Measurements from ENCODE around the gene SH3BGRL2.
A peak's percentile ranks its signal among the peaks of the same experiment; 100 is the strongest.

SH3BGRL2 gene

DNA sequence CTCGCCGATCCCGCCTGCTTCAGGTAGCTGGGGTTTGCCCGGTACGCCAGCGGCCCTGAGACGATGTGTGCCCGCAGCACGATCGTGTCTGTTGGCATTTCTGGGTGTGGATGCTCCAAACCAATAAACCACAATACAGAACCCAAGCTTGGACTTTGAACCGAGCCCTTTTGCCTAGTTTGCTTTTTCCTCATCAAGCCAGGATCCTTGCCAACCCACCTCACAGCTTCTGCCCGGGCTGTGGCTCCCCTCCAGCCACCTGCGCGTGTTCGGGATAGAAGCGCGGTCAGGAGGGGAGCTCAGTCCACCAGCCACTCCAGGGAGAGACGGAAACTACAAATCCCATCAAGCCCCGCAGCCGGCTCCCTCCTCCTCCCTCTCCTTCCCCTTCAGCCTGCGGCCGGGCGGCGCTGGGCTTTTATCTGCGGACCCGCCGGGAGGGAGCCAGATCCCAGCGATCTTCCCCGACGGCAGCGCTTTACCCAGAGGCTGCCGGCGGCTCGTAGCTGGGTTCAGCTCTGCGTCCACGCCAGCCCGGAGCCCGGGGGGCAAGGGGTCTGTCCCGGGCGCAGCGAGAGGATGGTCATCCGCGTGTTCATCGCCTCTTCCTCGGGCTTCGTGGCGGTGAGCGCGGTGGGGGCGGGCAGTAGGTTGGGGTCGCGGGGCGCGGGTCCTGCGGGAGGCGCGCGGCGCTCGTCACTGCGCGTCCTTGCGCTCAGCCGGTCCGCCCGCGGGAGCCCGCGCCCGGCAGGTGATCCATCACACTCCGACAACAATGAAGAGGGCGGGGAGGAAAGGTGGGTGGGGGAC is at the start of gene SH3BGRL2:
SH3BGRL2 (plus strand) TSS at position 447 of the 810 bp plus-strand sequence; CDS start at position 580, 133 bp downstream.
- DNase-seq, result peak; percentile 56

DNA sequence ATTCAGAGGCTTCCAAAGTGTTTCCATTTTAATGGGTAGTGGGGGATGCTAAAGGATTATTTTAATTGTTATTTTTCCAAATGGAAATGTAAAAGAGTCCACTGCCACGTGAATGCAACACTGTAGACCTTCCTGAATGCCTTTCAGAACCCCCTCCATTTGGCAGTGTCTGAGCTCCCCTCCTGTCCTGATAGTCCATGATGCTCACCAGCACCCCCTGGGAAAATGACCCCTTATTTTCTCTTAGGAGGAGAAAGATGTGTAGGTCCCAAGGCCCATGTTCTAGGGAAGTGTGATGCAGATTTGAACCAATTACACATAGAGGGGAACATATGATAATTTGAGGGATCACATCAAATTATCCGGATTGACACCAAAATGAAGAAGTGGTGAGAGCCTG is 46.8 kb upstream of the SH3BGRL2 start:
- no peak for DNase-seq

DNA sequence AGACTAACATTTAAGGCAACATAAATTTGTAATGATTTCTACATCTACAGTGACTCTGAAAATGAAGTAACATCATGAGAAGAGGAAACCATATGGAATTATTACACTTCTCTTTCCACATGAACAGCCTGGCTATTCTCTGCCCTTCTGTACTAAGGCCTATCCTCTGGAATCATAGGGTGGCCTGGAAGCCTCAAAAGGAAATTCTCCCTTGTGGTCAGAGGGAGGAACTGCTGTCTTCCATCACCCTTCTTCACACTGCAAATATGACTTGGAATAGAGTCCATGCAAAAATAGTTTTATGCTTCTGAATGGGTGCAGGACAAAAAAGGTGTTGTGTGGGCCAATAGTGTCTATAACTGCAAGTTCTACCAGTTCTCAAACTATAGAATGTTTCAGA is 44.6 kb upstream of the SH3BGRL2 start:
- peak; percentile 57 for DNase-seq

DNA sequence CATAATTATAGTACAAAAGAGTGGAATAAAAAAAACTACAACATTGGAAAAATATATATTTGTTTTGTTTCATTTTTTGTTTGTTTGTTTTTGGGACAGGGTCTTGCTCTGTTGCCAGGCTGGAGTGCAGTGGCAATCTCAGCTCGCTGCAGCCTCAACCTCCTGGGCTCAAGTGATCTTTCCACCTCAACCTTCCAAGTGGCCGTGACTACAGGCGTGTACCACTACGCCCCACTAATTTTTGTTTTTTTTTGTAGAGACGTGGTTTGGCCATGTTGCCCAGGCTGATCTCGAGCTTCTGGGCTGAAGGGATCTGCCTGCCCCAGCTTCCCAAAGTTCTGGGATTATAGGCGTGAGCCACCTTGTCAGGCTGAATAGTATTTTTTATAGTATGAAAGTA is 41.4 kb upstream of the SH3BGRL2 start:
- DNase-seq, result no peak

DNA sequence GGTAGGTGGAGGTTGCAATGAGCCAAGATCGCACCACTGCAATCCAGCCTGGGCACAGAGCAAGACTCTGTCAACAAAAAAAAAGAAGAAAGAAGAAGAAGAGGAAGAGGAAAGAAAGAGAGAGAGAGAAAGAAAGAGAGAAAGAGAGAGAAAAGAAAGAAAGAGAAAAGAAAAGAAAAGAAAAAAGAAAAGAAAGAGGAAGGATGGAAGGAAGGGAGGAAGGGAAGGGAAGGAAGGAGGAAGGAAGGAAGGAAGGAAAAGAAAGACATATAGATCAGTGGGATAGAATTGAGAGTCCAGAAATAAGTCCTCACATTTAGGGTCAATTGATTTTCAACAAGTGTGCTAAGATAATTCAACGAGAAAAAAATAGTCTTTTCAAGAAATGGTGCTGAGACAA is 34.0 kb upstream of the SH3BGRL2 start:
- DNase-seq, result no peak

DNA sequence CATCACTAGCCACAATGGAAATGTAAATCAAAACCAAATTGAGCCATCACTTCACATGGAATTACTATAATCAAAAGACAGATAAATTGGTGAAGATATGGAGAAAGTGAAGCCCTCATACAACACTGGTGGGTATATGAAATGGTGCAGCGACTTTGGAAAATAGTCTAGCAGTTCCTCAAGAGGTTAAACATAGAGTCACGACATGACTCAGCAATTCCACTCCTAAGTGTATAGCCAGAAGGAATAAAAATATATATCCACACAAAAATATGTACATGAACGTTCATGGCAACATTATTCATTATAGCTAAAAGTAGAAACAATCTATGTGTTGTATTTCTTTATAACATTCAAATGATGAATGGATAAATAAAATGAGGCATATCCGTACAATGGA is 33.1 kb upstream of the SH3BGRL2 start:
- no peak for DNase-seq

DNA sequence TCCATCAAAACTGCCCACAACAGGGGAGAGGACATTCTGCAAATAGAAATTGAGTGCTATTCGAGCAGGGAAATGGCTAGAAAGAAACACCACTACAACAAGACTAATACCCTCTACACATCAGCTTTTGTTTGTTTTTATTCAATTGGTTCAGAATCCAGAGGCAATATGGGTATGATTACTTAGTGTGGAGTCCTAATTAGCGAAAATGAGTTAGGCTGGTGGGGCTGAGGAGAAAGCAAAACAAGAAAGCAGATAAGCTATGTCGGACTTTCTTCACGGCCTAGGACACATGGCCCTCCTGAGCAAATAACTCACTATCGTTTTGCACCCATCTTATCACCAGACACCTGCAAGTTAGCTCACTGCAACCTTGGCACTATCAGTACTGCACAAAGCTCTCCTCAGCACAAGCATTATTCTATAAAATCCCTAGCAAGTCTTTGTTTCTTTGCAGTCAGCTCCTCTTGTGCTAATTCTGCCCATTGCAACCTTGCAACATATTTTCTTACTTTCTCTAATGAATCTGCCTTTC is 31.3 kb upstream of the SH3BGRL2 start:
- no peak for DNase-seq

DNA sequence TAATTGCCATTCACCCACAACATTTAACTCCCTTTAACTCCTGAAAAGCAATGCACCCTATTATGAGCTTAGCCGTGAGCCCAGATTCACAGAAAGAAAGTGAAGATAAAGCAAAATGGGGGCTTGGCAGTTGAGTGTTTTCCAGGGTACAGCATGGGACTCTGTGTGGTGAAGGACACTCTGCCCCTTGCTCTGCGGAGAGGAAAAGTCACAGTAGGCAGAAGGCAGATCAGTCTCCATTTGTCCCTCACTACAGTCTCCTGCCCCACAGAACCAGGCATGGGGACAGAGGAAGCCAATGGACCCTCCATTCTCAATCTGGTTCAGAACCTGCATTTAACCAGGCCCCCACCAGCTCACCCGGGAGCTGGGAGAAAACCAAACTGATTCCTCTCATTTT is 30.8 kb upstream of the SH3BGRL2 start:
- no peak for DNase-seq

DNA sequence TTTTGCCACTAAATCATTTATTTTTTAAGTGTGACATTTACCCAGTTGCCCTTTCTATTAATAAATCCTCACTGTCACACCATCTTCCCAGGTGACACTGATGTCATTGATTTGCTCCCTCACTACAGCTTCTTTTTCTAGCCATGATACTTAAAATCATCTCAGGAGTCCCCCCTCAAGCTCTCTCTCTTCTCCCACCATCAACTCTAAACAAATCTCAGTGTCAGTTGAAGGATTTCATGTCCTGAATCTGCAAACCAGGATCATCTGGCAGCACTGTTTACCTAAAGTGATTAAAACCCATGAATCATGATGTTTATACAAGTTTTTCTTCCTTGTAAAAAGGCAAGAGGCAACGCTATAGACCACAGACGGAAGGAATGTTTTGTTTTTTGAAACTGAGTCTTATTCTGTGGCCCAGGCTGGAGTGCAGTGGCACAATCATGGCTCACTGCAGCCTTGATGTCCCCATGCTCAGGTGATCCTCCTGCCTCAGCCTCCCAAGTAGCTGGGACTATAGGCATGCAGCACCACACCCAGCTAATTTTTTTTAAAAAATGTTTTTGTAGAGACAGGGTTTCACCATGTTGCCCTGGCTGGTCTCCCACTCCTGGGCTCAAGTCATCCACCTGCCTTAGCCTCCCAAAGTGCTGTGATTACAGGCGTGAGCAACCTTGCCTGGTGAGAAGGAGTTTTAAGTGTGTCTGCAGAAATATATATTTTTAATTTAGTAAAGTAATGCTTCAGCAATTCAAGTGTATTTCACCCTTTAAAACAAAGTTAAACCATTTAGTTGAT is 30.1 kb upstream of the SH3BGRL2 start:
- peak; percentile 73 for DNase-seq

DNA sequence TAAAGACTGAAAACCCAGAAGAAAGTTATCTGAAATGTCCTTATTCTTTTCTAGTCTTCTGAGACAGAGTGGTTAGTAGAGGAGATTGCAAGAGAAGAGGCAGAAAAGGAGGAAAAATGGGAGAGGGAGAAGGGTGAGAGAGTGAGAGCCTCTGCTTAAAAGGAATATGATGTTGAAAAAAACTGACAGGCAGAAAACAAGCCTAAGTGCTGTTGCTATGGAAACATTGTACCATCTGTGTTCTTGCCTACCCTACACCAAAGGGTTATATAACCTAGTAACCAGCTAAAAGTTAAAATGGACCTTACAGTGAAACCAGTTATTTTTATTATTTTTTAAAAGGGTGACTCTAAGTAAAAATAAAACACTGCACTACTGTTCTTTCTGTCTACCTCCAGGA is 28.3 kb upstream of the SH3BGRL2 start:
- DNase-seq, result no peak

DNA sequence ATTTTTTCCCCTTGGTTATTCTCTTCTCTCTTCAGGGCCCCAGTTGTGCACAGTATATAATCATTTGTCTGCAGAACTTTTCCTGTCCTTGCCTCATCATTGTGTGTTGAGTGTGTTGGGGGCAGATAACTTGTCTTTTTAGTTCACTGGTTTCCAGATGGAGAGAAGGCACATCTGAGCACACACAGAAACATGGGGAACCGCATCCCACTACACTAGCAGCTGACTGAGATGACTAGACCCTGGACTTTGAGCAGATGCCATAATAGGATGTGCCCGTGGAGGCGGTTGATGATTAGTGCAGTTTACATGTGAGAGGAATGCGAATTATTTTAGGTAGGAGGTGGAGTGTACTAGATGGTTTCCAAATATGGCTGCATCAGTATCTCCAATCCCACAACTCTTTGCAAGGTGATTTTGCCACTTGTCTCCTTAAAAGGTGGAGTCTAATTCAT is 26.5 kb upstream of the SH3BGRL2 start:
- DNase-seq, result peak; percentile 61

DNA sequence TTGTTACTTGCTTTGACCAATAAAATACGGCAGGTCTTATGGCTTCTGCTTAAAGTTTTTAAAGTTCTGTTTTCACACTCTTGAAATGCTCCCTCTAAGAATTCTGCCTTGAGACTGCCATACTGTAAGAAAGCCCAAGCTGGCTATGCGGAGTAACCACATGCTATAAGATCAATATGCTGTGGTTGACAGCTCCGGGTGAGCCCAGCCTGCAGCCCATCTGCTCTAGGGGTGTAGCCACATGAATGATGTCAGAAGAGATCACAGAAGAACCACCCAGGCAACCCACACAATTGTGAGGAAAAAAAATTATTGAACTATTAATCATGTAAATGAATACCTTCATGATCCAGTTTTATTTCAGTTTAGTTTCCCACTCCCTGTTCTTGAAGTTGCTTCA is 26.1 kb upstream of the SH3BGRL2 start:
- no peak for DNase-seq

DNA sequence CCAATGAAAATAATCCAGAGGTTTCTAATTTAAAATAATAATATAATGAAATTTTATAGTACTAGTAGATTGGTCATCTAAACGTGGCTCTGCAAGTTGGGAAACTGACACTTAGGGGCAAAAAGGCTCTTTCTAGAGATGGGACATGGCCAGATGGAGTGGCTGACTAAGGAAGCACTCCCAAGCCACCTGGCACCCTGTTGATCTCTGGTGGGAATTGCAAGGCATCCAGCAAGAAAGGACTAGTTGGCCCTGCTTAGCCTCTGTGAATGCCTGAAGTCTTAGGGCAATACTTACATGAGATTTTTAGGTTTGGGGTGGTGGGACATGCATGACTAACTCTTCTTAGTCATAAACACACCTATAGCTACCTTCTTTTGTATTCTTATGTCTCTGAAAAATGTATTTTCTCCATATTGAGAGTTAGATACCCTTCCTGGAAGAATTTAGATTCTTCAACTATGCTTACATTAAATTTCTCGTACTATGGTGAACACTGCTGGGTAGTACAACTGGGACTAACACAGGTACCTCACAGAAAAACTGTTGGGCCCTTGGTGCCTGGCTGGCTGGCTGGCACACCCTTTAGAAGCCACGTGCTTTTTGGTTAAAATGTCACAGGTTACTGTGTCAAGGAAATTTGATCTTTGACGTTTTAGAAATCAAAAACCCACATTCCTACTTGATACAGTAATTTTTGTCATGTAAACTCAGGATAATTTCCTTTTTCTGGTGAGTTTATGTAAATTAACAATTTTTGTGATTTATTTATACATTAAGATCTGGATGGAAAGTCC is 25.0 kb upstream of the SH3BGRL2 start:
- peak; percentile 11 for DNase-seq

DNA sequence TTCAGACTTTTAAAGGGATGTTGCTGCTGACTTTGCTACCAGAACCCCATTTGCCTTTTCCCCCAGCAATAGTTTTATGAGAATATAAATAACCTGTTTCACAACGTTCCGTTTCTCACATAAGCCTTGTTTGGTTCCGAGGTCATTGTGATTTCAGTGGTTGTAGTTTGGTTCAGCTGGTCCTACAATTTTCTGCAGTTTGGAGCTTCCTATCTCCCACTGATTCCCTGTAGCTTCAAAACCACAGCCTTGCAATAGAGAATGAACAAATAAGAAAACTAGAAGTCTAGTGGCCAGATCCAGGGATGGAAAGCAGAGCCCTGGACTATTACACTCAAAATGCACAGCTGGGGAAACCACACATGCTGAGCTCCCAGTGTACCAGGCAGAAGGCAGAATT is 24.1 kb upstream of the SH3BGRL2 start:
- DNase-seq, result no peak

DNA sequence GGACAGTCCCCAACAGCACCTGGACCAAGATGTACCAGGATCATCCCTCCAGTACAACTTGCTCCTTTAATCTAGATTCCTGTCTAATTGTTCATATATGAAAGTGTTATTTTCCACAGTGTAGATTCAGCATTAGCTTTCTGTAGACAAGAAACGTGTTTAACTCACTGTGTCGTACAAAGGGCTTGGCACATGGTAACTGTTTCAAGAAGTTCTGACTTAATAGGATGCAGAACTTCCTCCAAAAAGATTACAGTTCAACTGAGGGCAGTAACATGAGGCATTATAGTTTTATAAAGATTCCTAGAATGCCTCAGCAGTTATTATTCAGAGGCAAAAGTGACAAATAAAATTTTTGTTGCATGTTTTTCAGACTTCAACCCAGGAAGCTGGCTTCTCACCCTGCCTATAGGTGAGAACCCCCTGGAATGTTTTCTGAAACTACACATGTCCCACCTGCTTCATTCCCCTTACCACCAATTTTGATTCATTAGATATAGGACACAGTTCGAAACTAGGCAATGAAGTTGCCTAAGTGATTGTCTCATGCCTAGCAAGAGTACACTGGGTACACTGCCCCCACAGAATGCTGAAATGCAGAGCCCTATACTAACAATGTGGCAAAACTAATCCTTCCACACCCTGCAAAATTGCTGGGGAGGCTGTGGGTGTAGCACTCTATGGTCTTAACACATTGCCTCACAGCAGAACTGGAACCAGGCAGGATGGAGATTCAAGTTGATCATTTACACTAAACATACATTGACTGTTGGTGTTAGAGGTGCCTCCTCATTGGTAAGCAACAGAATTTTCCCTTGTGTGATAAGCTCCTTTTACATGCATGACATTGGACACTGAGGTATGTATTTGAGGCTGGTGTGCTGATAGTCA is 22.6 kb upstream of the SH3BGRL2 start:
- DNase-seq, result no peak

DNA sequence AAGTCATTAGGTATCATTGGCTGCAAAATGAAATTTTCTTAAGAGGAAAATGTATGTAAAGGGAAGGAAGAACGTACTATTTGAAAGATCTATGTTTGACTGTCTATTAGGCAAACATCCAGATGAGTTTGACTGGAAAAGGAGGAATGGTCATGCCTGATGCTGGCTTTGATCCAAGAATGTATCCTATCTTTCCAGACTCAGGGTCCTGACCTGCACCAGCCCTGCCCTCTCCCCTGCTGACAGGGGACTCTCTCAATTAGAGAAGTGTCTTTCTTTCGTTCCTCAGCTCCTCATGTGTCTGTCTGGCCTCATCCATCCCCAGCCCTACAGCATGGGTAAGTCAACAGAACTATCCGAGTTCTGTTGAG is 21.9 kb upstream of the SH3BGRL2 start:
- no peak for DNase-seq

DNA sequence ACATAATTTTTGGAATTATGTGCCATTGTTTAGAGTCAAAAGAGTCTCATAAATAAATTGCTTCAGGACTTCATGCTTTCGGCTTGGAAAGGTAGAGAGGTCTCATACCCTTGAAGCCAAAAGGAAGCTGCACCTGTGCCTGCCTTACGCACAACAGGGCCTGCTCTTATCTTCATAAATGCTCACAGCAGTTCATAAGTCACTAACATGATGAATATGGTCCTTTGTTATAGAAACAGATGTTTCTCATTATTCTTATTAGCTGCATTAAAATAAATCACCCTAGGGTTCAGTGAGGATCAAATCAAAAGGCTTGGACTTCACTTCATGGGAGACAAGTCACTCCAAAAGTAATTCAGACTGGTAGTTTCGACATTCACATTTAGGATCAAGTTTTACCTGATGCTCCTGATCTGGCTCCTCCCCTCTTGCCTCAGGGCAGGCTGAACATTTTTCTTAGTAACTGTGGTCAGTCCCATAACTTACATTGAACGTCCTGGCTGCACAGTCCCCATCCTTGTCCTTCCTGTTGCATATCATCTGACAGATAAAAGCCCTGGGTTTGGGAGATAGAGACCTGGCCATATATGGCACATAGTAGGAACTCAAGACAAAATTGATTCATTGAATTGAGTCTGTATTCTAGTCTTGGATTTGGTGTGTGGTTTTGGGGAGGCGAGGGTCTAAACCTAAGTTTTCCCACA is 20.7 kb upstream of the SH3BGRL2 start:
- no peak for DNase-seq

DNA sequence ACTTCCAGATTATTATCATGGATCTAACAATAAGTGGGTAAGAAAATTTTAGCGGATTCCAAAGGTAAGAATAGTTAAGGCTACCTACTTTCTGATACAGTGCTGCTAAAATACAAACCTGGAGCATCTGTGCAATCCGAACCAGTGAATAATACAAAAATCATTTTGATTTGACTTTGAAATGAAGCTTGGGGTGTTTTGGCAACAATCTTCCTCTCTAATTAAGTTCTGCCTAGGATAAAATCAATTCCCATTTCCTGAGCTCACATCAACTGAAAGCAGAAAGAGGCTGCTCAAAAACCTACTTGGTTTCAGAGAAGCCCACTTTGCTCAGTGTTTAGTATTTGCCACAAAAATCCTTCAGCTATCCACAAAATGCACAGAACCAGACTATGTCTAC is 18.7 kb upstream of the SH3BGRL2 start:
- DNase-seq, result no peak

DNA sequence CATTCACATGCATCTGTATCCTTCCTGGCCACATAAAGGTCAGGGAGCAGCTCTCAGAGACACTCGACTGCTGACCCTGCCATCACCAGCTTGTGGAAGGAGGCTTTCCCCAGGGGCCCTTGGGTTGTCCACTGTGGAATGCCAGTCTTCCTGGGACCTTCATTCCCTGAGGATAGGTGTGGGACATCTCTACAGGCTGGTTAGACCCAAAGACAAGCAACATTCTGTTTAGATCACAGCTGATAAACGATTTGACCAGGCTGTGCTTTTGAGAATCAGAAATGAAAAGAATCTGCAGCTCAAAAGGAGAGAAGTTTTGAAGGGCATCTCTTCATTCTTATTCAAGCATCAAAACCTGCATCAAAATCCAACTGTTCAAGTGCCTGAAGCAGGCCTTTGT is 18.2 kb upstream of the SH3BGRL2 start:
- DNase-seq, result no peak

DNA sequence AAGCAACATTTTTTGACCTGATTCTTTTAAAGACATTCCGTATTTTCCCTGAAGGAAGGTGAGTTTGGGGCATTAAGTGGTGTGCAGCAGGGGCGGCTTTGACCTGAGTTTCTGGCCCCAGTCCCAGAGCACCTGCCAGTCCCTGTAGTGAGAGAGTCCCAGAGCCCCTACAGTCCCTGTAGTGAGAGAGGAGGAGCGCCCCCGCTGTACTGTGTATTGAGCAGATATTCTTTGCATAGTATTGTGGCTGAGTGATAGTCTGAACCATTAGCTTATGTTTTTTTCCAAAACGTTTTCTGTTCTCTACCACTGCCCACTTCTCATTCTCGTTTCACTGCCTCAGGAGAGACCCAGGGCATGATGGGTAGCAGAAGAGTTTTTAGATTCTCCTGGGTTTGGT is 17.2 kb upstream of the SH3BGRL2 start:
- no peak for DNase-seq

Data from HCEC 1CT (cell line).